Activated CD4-positive, alpha-beta T cell treated with anti-CD3 and anti-CD28 coated beads, Interleukin-2, amount 50 U/mL, for 16 hours (primary cell): Measurements from ENCODE around the gene TTC14.
A peak's percentile ranks its signal among the peaks of the same experiment; 100 is the strongest.
"Not testable (repeated sequence)": the region's sequence is repeated elsewhere in the genome, so short reads cannot be mapped to it uniquely, and the experiment has no call there.

Experiments
- DNase-seq: peaks from one replicate; pipeline ENCODE4 v3.0.0-alpha.2; 2020

The TTC14 gene

GRCh38 chr3:180601688-180602666 lies at the start of gene TTC14:
TSS of gene TTC14 (plus strand) at chr3:180602163. CDS start at chr3:180602262, 99 bp downstream.
- peak; percentile 97 for DNase-seq

GRCh38 chr3:180563406-180563805 lies 38.6 kb upstream of the TTC14 start:
- no peak for DNase-seq

- DNase-seq, result no peak
These were observed 37.3 kb upstream of the TTC14 start for GRCh38 chr3:180564676-180565075.

DNA sequence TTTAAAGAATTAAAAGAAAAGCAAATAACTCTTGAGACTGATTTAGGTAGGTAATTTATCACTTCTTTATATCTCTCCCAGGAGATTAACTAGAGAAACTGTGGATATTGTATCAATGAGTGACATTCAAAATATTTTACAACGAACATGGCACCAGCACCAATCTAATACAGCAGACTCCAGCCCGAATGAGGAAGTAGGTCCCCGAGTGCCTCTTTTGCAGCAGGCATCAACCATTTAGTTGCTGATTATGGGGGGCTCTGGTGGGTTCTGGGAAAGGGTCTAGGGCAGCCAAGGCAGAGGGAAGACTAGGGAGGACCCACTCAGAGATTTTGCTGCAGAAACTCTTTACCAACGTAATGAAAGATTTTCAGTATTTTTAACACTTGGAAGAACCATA lies 31.7 kb upstream of the TTC14 start:
- DNase-seq, result no peak

GRCh38 chr3:180571831-180572598 lies 29.9 kb upstream of the TTC14 start:
- DNase-seq, result no peak

GRCh38 chr3:180575571-180575970 lies 26.4 kb upstream of the TTC14 start:
- no peak for DNase-seq

- DNase-seq, result no peak
These were observed 21.0 kb upstream of the TTC14 start for GRCh38 chr3:180580934-180581333.

- no peak for DNase-seq
These were observed 11.6 kb upstream of the TTC14 start for GRCh38 chr3:180590396-180590795.

GRCh38 chr3:180593631-180594030 lies 8.3 kb upstream of the TTC14 start:
- not testable (repeated sequence) for DNase-seq

DNA sequence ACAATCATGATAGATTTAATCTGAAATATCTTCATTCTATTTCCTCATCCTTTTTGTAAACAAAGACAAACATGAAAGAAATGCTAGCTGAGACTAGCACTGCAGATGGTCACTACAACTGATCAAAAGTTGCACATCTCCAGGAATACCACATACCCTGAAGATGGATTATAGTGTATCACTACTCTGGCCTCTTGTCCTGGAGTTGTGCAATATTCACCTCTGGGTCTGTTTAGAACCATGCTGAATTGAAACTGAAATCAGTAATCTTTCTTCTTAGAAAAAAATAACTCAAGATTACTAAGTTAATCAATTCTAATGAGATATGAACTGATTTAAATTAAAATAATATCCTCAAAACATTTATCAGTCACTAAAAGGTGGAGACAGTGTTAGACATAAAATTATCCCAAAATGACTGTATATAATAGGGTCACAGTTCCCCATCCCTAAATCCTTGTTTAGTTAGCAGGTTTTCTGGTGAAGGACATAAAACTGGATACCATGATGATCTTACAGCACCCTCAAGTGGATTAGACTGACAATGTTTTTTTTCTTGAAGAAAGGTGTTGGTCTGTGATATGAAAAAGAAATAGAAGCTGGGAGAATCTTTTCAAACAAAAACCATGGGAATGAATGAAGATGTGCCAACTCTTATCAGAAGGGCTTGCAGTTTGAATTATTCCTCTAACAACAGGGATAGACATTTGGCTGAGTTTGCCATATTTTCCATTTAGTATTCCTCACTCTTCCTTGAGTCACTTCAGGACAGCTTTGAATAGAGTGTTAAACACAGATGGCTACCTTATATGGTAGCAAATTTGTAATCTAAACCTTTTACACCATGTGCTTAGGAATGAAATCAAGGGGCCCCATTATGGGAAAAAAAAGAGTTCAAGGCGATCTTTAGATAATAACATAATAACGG lies 7.1 kb upstream of the TTC14 start:
- peak; percentile 6 for DNase-seq

- no peak for DNase-seq
These were observed 6.4 kb upstream of the TTC14 start for GRCh38 chr3:180595559-180595935.

DNA sequence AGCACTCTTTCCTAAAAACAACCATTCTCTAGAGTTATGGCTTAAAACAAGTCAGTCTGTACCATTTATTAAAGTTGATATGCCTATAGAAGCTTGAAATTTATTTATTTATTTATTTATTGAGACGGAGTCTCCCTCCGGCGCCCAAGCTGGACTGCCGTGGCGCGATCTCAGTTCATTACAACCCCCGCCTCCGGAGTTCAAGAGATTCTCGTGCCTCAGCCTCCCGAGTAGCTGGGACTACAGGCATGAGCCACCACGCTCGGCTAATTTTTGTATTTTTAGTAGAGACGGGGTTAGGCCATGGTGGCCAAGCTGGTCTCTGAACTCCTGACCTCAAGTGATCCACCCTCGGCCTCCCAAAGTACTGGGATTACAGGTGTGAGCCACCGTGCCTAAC lies 1.5 kb upstream of the TTC14 start:
- DNase-seq, result no peak

DNA sequence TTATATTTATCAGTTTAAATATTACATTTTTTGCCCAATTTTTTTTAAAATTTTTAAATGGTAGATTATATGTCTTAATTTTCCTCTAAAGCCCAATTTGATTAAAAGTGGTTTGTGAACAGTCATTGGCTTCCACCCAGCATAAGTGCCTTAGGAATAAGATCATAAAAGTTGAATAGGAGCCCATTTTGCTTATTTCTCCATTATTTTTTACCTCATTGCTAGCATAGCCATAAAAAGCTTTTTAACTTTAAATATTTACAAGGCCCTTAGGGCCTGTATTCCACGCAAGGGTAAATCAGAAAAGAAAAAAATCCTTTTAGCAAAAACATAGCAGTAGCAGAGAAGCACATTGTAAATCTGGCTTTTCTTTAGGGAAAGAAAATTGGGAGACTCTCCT lies 9.0 kb downstream of the TTC14 start:
- no peak for DNase-seq

- DNase-seq, result no peak
These were observed 10.4 kb downstream of the TTC14 start for GRCh38 chr3:180612364-180612763.

GRCh38 chr3:180615954-180616353 lies 14.0 kb downstream of the TTC14 start:
- no peak for DNase-seq

DNA sequence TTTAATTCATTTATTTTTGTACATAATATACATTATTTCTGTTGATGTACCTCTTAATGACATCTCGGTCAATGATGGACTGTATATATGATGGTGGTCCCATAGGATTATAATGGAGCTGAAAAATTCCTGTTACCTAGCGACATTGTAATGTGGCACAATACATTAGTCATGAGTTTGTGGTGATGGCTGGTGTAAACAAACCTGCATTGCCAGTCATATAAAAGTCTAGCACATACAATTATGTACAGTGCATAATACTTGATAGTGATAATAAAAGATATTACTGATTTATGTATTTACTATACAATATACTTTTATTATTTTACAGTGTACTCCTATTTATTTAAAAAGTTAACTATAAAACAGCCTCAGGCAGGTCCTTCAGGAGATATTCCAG lies 15.1 kb downstream of the TTC14 start:
- DNase-seq, result no peak

DNA sequence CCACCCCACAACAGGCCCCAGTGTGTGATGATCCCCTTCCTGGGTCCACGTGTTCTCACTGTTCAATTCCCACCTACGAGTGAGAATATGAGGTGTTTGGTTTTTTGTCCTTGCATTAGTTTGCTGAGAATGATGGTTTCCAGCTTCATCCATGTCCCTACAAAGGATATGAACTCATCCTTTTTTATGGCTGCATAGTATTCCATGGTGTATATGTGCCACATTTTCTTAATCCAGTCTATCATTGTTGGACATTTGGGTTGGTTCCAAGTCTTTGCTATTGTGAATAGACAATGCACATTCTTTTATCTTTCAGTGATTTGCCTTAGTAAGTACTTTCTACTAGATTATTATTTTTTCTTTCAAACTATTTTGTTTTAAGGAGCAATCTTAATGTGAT lies 16.6 kb downstream of the TTC14 start:
- not testable (repeated sequence) for DNase-seq

DNA sequence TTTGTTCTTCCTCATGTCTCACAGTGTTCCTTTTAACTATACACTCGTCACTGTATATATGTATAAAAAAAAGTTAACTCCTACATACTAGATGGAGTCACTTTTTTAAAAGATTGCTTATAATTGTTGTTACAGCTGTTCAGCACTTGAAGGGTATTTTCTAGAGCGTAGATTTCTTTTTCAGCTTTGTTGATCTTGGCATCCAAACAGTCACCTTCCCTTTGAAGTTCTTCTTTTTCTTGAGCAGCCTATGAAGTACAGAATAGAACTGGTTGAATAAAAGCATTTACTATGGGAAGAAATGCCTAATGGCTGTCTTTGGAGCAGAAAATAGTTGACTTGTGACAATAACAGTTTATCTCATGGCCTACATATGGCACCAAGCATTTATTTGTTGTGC lies 17.8 kb downstream of the TTC14 start:
- no peak for DNase-seq

DNA sequence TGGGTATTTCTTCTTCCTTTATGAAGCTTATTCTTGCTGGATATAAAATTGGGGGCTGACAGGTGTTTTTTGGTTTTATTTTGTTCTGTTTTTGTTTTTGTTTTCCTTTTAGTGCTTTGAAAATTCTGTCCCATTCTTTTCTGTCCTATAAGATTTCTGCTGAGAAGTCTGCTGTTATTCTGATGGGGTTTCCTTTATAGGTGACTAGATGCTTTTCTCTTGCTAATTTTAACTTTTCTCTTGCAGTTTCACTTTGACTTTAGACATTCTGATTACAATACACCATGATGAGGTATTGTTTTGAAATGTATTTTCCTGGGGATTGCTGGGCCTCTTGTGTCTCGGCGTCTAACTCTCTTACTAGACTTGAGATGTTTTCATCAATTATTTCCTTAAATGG lies 22.8 kb downstream of the TTC14 start:
- peak; percentile 55 for DNase-seq

DNA sequence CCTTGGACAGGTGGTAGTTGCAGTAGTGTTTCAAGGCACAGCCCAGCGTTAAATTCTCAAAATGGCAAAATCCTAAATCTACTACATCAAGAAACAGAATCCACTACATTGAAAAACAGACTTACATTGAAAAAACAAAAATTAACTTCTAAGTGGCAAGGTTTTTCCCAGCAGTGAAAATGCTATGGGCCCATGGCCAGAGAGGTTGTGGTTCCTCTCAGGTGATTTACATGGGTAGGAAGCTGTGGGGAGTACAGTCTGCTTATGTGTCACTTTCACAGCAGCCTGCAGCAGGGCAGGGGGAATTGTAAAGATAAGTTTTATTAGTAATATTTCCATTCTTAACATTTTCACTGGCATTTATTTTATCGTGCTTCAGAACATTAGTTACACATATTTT lies 24.9 kb downstream of the TTC14 start:
- no peak for DNase-seq

DNA sequence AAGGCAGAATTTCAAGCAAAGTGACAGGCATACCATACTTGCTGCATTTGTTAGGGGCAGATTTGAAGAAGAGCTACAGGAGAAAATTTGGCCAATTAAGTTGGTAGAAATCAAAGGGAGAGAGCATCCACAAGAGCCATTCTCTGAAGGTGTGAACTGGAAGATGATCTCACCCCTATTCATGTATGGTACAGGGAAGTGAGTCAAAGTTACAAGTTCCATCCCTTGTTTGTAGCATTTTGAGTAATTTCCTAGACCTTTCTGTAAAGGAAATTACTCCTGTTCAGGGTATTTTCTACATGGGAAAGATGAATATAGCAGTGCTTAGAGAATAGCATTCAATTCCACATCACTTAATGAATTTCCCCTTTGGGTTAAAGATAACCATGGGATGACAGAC lies 28.4 kb downstream of the TTC14 start:
- peak; percentile 44 for DNase-seq

GRCh38 chr3:180631317-180631716 lies 29.4 kb downstream of the TTC14 start:
- DNase-seq, result no peak

- no peak for DNase-seq
These were observed 31.8 kb downstream of the TTC14 start for GRCh38 chr3:180633722-180634121.
